ENCODE data around the gene FILIP1L.

DNA sequence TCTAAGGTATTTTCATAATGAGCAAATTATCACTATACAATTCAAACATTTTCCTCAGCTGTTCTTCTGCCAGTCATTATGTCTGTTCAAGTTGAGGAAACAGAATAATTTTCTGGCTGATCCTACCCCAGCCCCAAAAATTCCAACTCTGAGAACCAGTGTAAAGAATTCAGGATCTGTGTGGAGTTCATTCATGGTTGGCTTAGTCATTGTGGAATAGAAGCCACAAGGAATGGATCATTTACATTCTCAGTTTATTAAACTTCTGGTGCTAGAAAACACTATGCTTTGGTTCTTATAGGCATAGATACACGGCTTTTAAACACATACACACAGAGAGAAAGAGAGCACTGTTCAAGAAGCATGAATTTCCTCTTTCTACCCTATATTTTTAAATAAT, 162.0 kb downstream of the FILIP1L start:
- TF ChIP-seq, protein P1, sequence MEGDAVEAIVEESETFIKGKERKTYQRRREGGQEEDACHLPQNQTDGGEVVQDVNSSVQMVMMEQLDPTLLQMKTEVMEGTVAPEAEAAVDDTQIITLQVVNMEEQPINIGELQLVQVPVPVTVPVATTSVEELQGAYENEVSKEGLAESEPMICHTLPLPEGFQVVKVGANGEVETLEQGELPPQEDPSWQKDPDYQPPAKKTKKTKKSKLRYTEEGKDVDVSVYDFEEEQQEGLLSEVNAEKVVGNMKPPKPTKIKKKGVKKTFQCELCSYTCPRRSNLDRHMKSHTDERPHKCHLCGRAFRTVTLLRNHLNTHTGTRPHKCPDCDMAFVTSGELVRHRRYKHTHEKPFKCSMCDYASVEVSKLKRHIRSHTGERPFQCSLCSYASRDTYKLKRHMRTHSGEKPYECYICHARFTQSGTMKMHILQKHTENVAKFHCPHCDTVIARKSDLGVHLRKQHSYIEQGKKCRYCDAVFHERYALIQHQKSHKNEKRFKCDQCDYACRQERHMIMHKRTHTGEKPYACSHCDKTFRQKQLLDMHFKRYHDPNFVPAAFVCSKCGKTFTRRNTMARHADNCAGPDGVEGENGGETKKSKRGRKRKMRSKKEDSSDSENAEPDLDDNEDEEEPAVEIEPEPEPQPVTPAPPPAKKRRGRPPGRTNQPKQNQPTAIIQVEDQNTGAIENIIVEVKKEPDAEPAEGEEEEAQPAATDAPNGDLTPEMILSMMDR (IDR thresholded peaks at IDR 0.05): no peak
- TF ChIP-seq EZH2 (IDR thresholded peaks at IDR 0.05): no peak
- TF ChIP-seq EZH2phosphoT487 (IDR thresholded peaks at IDR 0.05): no peak
